GM18867 (cell line): Measurements from ENCODE around the gene LCE1C.

ENCODE experiments used
- ATAC-seq: cut with Tn5 transposase; IDR thresholded peaks from one replicate; pipeline ENCODE4 v1.9.1; 2021; ENCODE audit warnings: mild to moderate bottlenecking, moderate library complexity; ENCODE audit not compliant: unreplicated experiment

Gene LCE1C

GRCh38 chr1:152806576-152806975 lies at the start of gene LCE1C:
LCE1C (minus strand) TSS chr1:152806651; CDS start chr1:152805478, 1,173 bp downstream.
- ATAC-seq = no peak

- ATAC-seq = no peak
Measured at GRCh38 chr1:152855661-152856060, 49.2 kb upstream of the LCE1C start.

GRCh38 chr1:152842556-152842955 lies 36.1 kb upstream of the LCE1C start, which contains the start of gene LCE6A:
LCE6A (plus strand) TSS chr1:152842856; CDS start chr1:152843521, 665 bp downstream.
- ATAC-seq = no peak

- no peak for ATAC-seq
Measured at GRCh38 chr1:152836870-152837269, 30.4 kb upstream of the LCE1C start.

GRCh38 chr1:152827173-152827572 lies 20.7 kb upstream of the LCE1C start, which contains the start of gene LCE1A:
LCE1A (plus strand) TSS chr1:152827473; CDS start chr1:152827473, 0 bp downstream.
- ATAC-seq = no peak

- ATAC-seq = no peak
Measured at GRCh38 chr1:152824964-152825363, 18.5 kb upstream of the LCE1C start.

GRCh38 chr1:152823294-152823693 lies 16.8 kb upstream of the LCE1C start:
- ATAC-seq = no peak

- ATAC-seq = no peak
Measured at GRCh38 chr1:152817309-152817708, 10.9 kb upstream of the LCE1C start.

- no peak for ATAC-seq
Measured at GRCh38 chr1:152811671-152812070, 5.2 kb upstream of the LCE1C start, which contains the start of gene LCE1B. LCE1B (plus strand) TSS chr1:152811971; CDS start chr1:152812447, 476 bp downstream.

GRCh38 chr1:152811050-152811449 lies 4.6 kb upstream of the LCE1C start:
- ATAC-seq = no peak

- ATAC-seq = no peak
Measured at GRCh38 chr1:152801333-152801732, 5.1 kb downstream of the LCE1C start.

GRCh38 chr1:152796421-152796820 lies 10.0 kb downstream of the LCE1C start, which contains the start of gene LCE1D:
LCE1D (plus strand) TSS chr1:152796721; CDS start chr1:152797795, 1,074 bp downstream.
- ATAC-seq = no peak

- no peak for ATAC-seq
Measured at GRCh38 chr1:152795686-152796085, 10.8 kb downstream of the LCE1C start.

- no peak for ATAC-seq
Measured at GRCh38 chr1:152786077-152786476, 20.4 kb downstream of the LCE1C start, which contains the start of gene LCE1E. LCE1E (plus strand) TSS chr1:152786257; CDS start chr1:152787300, 1,043 bp downstream.

- no peak for ATAC-seq
Measured at GRCh38 chr1:152783095-152783494, 23.4 kb downstream of the LCE1C start.

GRCh38 chr1:152777510-152778137 lies 28.8 kb downstream of the LCE1C start:
- no peak for ATAC-seq

- no peak for ATAC-seq
Measured at GRCh38 chr1:152776361-152776760, 30.1 kb downstream of the LCE1C start.

- ATAC-seq = no peak
Measured at GRCh38 chr1:152774875-152775274, 31.6 kb downstream of the LCE1C start, which contains the start of gene LCE1F. LCE1F (plus strand) TSS chr1:152775140; CDS start chr1:152776372, 1,232 bp downstream.

- ATAC-seq = no peak
Measured at GRCh38 chr1:152770411-152770810, 36.0 kb downstream of the LCE1C start.

- ATAC-seq = no peak
Measured at GRCh38 chr1:152768847-152769533, 37.5 kb downstream of the LCE1C start.

- no peak for ATAC-seq
Measured at GRCh38 chr1:152761609-152762213, 44.7 kb downstream of the LCE1C start.
